ENCODE measurements around the gene SPATA24.

DNA sequence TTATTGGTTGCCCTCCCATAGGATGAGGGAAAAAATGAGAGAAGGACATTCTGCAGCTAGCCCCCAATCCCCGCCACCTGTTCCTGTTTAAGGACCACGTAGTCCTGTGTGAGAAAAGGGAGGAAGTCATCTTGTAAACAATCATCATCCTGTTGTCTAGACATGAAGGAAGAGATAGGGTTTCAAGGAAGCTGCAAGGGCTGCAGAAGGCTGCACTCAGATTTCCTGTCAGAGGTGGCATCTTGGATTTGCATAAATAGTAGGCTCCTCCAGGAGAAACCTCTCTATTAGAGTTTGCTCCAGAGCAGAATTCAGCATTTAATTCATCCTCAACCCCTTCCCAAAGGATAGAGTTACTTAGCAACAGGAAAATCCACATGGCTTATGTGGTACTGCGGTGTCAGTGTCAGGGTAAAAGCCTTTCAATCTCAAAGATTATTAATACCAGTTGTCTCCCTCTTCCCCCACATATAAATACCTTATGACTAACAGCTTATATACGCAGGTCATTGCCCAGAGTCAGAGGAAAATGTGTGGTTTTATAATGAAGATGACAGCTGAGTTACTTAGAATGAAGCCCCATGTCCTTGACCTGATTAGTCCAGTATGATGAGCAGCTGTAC is 40.1 kb upstream of the SPATA24 start:
- no peak for TF ChIP-seq POLR2A (IDR thresholded peaks at IDR 0.05; ENCODE audit: low read length)
- no peak for TF ChIP-seq RCOR1 (IDR thresholded peaks at IDR 0.05; ENCODE audit: low read depth, low read length)
- TF ChIP-seq EP300 (IDR thresholded peaks at IDR 0.05): no peak
- TF ChIP-seq, protein P1, sequence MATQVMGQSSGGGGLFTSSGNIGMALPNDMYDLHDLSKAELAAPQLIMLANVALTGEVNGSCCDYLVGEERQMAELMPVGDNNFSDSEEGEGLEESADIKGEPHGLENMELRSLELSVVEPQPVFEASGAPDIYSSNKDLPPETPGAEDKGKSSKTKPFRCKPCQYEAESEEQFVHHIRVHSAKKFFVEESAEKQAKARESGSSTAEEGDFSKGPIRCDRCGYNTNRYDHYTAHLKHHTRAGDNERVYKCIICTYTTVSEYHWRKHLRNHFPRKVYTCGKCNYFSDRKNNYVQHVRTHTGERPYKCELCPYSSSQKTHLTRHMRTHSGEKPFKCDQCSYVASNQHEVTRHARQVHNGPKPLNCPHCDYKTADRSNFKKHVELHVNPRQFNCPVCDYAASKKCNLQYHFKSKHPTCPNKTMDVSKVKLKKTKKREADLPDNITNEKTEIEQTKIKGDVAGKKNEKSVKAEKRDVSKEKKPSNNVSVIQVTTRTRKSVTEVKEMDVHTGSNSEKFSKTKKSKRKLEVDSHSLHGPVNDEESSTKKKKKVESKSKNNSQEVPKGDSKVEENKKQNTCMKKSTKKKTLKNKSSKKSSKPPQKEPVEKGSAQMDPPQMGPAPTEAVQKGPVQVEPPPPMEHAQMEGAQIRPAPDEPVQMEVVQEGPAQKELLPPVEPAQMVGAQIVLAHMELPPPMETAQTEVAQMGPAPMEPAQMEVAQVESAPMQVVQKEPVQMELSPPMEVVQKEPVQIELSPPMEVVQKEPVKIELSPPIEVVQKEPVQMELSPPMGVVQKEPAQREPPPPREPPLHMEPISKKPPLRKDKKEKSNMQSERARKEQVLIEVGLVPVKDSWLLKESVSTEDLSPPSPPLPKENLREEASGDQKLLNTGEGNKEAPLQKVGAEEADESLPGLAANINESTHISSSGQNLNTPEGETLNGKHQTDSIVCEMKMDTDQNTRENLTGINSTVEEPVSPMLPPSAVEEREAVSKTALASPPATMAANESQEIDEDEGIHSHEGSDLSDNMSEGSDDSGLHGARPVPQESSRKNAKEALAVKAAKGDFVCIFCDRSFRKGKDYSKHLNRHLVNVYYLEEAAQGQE (IDR thresholded peaks at IDR 0.05): no peak
- no peak for TF ChIP-seq RARB (CRISPR knock-in tag; IDR thresholded peaks at IDR 0.05)
- TF ChIP-seq CEBPB (IDR thresholded peaks at IDR 0.05): no peak
- TF ChIP-seq MAZ (IDR thresholded peaks at IDR 0.05; ENCODE audit: borderline replicate concordance, low read depth, low read length): no peak
- TF ChIP-seq, protein P2, sequence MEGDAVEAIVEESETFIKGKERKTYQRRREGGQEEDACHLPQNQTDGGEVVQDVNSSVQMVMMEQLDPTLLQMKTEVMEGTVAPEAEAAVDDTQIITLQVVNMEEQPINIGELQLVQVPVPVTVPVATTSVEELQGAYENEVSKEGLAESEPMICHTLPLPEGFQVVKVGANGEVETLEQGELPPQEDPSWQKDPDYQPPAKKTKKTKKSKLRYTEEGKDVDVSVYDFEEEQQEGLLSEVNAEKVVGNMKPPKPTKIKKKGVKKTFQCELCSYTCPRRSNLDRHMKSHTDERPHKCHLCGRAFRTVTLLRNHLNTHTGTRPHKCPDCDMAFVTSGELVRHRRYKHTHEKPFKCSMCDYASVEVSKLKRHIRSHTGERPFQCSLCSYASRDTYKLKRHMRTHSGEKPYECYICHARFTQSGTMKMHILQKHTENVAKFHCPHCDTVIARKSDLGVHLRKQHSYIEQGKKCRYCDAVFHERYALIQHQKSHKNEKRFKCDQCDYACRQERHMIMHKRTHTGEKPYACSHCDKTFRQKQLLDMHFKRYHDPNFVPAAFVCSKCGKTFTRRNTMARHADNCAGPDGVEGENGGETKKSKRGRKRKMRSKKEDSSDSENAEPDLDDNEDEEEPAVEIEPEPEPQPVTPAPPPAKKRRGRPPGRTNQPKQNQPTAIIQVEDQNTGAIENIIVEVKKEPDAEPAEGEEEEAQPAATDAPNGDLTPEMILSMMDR (IDR thresholded peaks at IDR 0.05): no peak
- TF ChIP-seq MYC (IDR thresholded peaks at IDR 0.05; ENCODE audit: borderline replicate concordance, low read length): no peak
- no peak for TF ChIP-seq BHLHE40 (IDR thresholded peaks at IDR 0.05; ENCODE audit: low read depth, low read length)
- TF ChIP-seq KDM1A (IDR thresholded peaks at IDR 0.05; ENCODE audit: low read depth): no peak
- TF ChIP-seq, protein P3, sequence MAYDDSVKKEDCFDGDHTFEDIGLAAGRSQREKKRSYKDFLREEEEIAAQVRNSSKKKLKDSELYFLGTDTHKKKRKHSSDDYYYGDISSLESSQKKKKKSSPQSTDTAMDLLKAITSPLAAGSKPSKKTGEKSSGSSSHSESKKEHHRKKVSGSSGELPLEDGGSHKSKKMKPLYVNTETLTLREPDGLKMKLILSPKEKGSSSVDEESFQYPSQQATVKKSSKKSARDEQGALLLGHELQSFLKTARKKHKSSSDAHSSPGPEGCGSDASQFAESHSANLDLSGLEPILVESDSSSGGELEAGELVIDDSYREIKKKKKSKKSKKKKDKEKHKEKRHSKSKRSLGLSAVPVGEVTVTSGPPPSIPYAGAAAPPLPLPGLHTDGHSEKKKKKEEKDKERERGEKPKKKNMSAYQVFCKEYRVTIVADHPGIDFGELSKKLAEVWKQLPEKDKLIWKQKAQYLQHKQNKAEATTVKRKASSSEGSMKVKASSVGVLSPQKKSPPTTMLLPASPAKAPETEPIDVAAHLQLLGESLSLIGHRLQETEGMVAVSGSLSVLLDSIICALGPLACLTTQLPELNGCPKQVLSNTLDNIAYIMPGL (CRISPR knock-in tag; IDR thresholded peaks at IDR 0.05; ENCODE audit: borderline replicate concordance): no peak
